GM23248 (cell line): ENCODE measurements around the gene FAM20C.

Source experiments
- EZH2 ChIP-seq: fragments of 200-600 bp; sonication (generic); IDR thresholded peaks from 2 replicates; pipeline ENCODE4 v1.6.1; 2018; ENCODE audit warnings: antibody characterized with exemption, mild to moderate bottlenecking; ENCODE audit not compliant: insufficient read depth, poor library complexity, severe bottlenecking
- EZH2phosphoT487 ChIP-seq: fragments of 200-600 bp; sonication (generic); IDR thresholded peaks from 2 replicates; pipeline ENCODE4 v1.6.1; 2018; ENCODE audit warnings: antibody characterized with exemption, moderate library complexity, mild to moderate bottlenecking, low read depth; ENCODE audit not compliant: insufficient read depth

DNA sequence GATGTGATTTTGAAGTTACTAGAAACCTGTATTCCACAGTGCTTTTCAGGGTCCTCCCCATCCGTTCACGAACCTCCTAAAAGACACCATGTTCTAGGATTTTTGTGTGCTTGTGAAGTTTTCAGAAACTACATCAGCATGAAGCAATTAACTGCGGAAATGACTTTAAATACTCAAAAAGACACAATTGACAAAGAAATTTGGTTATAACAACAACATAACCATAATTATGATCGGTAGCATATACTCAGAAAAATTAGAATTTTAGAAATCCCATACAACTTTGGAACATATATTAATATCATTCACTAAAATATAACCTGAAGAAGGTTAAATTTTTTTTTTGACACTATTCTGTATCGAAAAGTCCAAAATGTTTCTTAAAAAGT, 43.8 kb upstream of the FAM20C start:
- TF ChIP-seq EZH2, result no peak
- no peak for TF ChIP-seq EZH2phosphoT487
